HG03159 (cell line): ENCODE data around the gene OCIAD1.
"Not testable (repeated sequence)": the region's sequence is repeated elsewhere in the genome, so short reads cannot be mapped to it uniquely, and the experiment has no call there.

Experiments
- ATAC-seq: cut with Tn5 transposase; IDR thresholded peaks from one replicate; pipeline ENCODE4 v1.9.1; 2021; ENCODE audit warnings: mild to moderate bottlenecking, moderate library complexity; ENCODE audit not compliant: unreplicated experiment

Gene OCIAD1, protein sequence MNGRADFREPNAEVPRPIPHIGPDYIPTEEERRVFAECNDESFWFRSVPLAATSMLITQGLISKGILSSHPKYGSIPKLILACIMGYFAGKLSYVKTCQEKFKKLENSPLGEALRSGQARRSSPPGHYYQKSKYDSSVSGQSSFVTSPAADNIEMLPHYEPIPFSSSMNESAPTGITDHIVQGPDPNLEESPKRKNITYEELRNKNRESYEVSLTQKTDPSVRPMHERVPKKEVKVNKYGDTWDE

DNA sequence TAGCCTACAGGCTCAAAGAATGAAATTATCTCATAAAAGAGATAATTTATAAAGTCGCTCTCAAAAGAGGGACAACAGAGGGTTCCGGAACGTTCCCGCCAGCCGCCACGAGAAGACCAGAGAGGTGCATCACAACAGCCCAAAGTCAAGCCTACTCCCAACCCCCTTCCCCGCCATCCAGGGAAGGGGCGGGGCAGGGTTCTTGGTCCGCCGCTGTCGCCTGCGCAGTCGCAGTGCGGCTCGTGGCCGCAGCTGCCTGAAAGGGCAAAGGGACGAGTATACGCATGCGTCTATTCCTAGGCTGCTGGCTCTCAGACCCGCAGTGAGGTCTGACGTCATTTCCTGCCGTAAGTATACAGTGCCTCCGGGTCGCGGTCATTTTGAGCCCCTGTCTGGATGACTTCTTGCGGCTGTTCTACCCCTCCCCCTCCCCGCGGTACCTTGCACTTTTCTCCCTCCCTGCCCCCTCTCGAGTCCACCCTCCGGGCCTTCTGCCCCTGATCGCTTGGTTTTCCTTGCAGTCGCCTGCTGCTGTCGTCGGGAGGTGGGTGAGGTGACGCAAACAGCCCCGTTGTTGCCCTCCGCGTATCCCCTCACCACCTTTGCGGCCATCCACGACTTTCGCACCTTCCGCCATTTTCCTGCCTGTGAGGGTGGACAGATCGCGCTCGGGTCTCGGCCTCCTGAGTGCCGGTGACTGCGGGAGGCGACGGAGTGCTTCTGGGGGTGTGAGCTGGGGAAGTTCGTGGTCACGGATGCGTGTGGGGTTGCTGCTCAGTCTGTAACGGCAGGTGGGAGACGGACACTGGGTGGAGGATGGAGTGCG is at the start of gene OCIAD1:
OCIAD1 (plus strand) TSS at position 383 of the 826 bp plus-strand sequence. CDS start 1,537 bp downstream, outside the sequence.
- peak; percentile 100 for ATAC-seq

DNA sequence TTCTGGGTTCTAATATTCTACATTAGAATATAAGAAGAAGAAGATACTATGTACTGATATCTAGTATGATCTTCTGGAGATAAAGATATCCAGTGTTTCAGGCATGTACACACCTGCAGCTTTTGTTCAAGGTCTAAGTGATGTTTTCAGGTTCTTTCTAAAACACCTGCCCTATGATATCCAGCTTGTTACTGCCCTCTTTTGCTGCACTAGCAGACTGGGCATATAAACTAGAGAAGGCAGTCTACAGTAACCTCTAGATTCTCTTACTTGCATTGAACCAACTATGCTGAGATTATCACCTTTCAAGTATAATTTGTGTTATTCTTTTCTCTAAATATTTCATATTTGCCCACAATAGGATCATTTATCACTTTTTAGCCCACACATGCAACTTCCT is 48.9 kb upstream of the OCIAD1 start:
- no peak for ATAC-seq

GRCh38 chr4:48785302-48785701 is 45.6 kb upstream of the OCIAD1 start:
- no peak for ATAC-seq

GRCh38 chr4:48786549-48786948 is 44.3 kb upstream of the OCIAD1 start:
- no peak for ATAC-seq

DNA sequence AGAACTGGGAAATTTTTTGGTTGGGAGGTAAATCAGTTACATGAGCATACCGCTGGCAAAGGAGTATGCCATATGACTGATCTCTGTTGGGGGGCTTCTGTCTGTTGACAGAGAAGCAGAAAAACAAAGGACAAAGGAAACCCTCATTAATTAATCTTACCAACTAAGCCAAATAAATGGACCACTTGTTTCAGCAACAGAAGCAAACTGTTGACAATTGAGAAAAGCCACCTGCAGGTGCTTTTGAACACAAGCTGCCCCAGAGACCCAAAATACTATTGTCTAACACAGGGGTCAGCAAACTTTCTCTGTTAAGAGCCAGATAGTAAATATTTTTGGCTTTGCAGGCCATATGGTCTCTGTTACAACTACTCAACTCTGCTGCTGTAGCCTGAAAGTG is 43.8 kb upstream of the OCIAD1 start:
- ATAC-seq: no peak

DNA sequence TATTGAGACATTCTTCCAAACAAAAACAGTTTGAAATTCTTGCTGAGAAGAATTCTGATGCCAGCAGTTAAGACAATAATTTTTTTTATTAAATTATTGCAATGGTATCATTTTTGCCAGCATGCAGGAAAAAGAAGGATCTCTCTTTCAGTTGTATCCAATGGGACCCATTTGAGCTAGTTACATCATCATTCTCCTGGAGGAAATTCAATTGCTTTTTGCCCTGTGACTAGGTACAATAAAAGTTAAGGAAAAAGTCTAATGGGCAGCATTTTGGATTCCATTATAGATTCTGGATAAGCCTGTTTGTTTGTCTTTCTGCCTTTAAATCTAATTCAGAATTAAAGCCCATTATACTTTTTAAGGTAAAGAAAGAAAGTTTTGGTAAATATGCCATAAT is 40.3 kb upstream of the OCIAD1 start:
- no peak for ATAC-seq

GRCh38 chr4:48791313-48791712 is 39.6 kb upstream of the OCIAD1 start:
- ATAC-seq: no peak

DNA sequence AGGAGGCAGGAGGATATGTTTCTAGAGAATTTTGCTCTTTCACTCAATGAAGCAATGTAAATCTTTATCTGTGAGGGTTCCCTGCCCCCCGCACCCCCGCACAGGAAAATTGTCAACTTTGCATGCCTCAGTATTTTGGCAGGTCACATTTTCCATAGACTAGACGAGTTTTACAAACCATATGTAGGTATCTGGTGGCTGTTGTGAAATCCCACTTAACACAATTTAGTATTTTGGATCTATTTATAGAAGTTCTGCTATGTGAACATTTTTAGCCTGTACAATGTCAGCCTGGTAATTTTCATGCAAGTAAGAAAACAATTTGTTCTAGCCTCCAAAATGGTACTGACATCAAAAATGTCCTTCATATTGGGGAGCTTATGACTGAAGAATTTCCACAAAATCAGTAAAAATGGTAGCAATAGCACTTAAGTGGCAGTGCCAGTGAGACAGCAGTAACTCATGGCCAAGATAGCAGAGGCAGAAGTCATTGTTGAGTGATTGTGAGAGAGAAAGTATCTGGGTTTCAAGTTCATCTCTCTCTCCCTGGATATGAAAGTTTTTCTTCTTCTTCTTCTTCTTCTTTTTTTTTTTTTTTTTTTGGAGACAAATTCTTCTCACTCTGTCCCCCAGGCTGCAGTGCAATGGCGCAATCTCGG is 38.4 kb upstream of the OCIAD1 start:
- no peak for ATAC-seq

DNA sequence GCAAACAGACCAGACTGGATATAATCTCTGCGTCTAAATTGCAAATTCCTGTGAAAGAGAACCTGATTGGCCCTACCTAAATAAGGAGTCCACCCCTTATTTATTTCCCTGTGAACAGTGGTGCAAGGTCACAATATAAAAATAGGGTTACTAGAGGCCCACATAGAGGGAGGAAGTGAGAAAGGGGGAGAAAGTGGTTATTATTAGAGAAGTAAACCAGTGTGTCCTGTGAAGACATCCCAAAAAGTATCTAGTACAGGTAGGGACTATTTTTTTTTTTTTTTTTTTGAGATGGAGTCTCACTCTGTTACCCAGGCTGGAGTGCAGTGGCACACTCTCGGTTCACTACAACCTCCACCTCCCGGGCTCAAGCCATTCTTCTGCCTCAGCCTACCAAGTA is 35.8 kb upstream of the OCIAD1 start:
- no peak for ATAC-seq

GRCh38 chr4:48796191-48796926 is 34.5 kb upstream of the OCIAD1 start:
- ATAC-seq: no peak

- ATAC-seq: no peak
These were observed 33.8 kb upstream of the OCIAD1 start for GRCh38 chr4:48796927-48797679.

GRCh38 chr4:48798117-48798516 is 32.8 kb upstream of the OCIAD1 start:
- no peak for ATAC-seq

DNA sequence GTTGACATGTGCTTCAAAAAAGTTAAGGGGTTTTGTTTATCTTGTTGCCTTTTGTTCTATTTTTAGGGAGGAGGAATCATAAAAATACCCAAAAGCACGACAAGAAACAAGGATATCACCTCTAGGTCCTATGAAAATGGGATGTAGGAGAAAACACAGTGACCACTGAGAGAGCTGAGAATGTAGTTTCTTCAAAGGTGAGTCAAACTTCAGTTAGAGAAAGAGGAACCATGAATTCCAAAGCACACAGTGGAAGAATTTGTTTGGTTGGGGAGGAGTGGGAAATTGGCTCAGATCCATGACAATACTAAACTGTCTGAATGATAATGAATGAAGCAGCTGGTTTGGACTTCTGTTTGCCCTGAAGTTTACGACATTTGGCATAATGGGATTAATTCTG is 31.7 kb upstream of the OCIAD1 start:
- ATAC-seq: no peak

GRCh38 chr4:48800155-48800554 is 30.7 kb upstream of the OCIAD1 start:
- ATAC-seq: not testable (repeated sequence)

GRCh38 chr4:48801016-48801715 is 29.7 kb upstream of the OCIAD1 start:
- no peak for ATAC-seq

- no peak for ATAC-seq
These were observed 26.1 kb upstream of the OCIAD1 start for GRCh38 chr4:48804584-48805301.

DNA sequence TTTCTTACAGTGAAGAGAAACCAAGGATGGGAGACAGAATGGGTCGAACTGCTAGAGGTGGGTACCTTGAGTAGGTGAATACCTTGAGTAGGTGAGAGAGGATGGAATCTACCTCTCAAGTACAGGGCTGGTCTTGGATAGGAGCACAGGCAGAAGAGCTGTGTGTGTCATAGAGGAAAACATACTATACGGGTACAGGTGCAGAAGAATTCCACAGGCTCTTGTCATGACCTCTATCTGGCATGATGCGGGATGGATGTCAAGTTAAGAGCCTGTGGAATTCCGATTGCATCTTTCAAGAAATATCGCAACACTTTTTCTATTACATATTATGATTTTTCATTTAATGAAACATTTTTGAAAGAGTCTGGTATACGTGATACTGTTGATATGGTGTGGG is 18.0 kb upstream of the OCIAD1 start:
- no peak for ATAC-seq

- ATAC-seq: peak; percentile 61
These were observed 16.9 kb upstream of the OCIAD1 start for GRCh38 chr4:48813964-48814363.

- peak; percentile 63 for ATAC-seq
These were observed 15.4 kb upstream of the OCIAD1 start for GRCh38 chr4:48815483-48815882.
